GM23248 (cell line): ENCODE results near the gene MS4A10. TPM values are rescaled to one million over a fixed set of nuclear protein-coding genes. Genes with fewer than 3 reads are reported as not detected.

Experiments
- DNase-seq: peaks from one replicate; pipeline ENCODE4 v3.0.0-alpha.2; 2015
- H2AFZ ChIP-seq: fragments of 200-600 bp; sonication (generic); 2 replicates; pipeline ENCODE4 v1.6.1; 2016; ENCODE audit warnings: antibody characterized with exemption
- H3F3A ChIP-seq: fragments of 200-600 bp; sonication (generic); 2 replicates; pipeline ENCODE4 v1.6.1; 2016; ENCODE audit warnings: mild to moderate bottlenecking, antibody characterized with exemption, mixed run types; ENCODE audit not compliant: insufficient read depth
- H3K27ac ChIP-seq: fragments of 200-600 bp; sonication (generic); 2 replicates; pipeline ENCODE4 v1.5.1; 2016; ENCODE audit warnings: mild to moderate bottlenecking
- H3K27me3 ChIP-seq: fragments of 200-600 bp; sonication (generic); replicated peaks from 2 replicates; pipeline ENCODE4 v1.6.1; 2016; ENCODE audit warnings: mild to moderate bottlenecking; ENCODE audit not compliant: insufficient read depth
- H3K36me3 ChIP-seq: fragments of 200-600 bp; sonication (generic); 2 replicates; pipeline ENCODE4 v1.6.1; 2016; ENCODE audit warnings: low read depth, mild to moderate bottlenecking
- H3K4me1 ChIP-seq: fragments of 200-600 bp; sonication (generic); 2 replicates; pipeline ENCODE4 v1.6.1; 2016; ENCODE audit warnings: mild to moderate bottlenecking; ENCODE audit not compliant: insufficient read depth
- H3K4me2 ChIP-seq: fragments of 200-600 bp; sonication (generic); one replicate; pipeline ENCODE4 v1.6.1; 2016; ENCODE audit warnings: mild to moderate bottlenecking; ENCODE audit not compliant: unreplicated experiment
- H3K4me3 ChIP-seq: fragments of 200-600 bp; sonication (generic); 2 replicates; pipeline ENCODE4 v1.5.1; 2016; ENCODE audit warnings: mild to moderate bottlenecking
- H3K79me2 ChIP-seq: fragments of 200-600 bp; sonication (generic); 2 replicates; pipeline ENCODE4 v1.6.1; 2016; ENCODE audit warnings: mild to moderate bottlenecking; ENCODE audit not compliant: insufficient read depth
- H3K9ac ChIP-seq: fragments of 200-600 bp; sonication (generic); 2 replicates; pipeline ENCODE4 v1.6.1; 2016; ENCODE audit warnings: mild to moderate bottlenecking
- H3K9me2 ChIP-seq: fragments of 200-600 bp; sonication (generic); 2 replicates; pipeline ENCODE4 v1.6.1; 2016; ENCODE audit warnings: mixed run types, mild to moderate bottlenecking, moderate library complexity; ENCODE audit not compliant: insufficient read depth
- H3K9me3 ChIP-seq: fragments of 200-600 bp; sonication (generic); one replicate; pipeline ENCODE4 v1.6.1; 2017; ENCODE audit warnings: low read depth
- H4K20me1 ChIP-seq: fragments of 200-600 bp; sonication (generic); 2 replicates; pipeline ENCODE4 v1.6.0; 2016; ENCODE audit not compliant: insufficient read depth
- EZH2 ChIP-seq: fragments of 200-600 bp; sonication (generic); IDR thresholded peaks from 2 replicates; pipeline ENCODE4 v1.6.1; 2018; ENCODE audit warnings: antibody characterized with exemption, mild to moderate bottlenecking; ENCODE audit not compliant: insufficient read depth, poor library complexity, severe bottlenecking
- EZH2phosphoT487 ChIP-seq: fragments of 200-600 bp; sonication (generic); IDR thresholded peaks from 2 replicates; pipeline ENCODE4 v1.6.1; 2018; ENCODE audit warnings: antibody characterized with exemption, moderate library complexity, mild to moderate bottlenecking, low read depth; ENCODE audit not compliant: insufficient read depth
- WGBS, 2 experiments: methylation state at CpG; one replicate each; pipeline ENCODE4 v1.1.6; 2015 to 2017; ENCODE audit warnings: low lambda C conversion rate in 2 of 2, low coverage in 1 of 2; ENCODE audit errors: missing lambda C conversion rate in 2 of 2; 5-methylcytosine and 5-hydroxymethylcytosine counted together
- in situ Hi-C: fragments of 300-500 bp; cut with MboI; formaldehyde crosslinking; loops from 2 replicates; pipeline ENCODE4 v1.15.0; 2020
- polyA plus RNA-seq: library from polyadenylated mRNA; unstranded; fragments of >200 nt; fragmentation: Nextera tagmentation; extraction: Ambion mirVana; gene quantifications from 2 replicates; pipeline ENCODE4 v1.2.1, GENCODE V29; 2016
- total RNA-seq: library from RNA; depleted of rRNA; stranded (reverse); fragments of >200 nt; shearing (Covaris generic); gene quantifications from 2 replicates; pipeline ENCODE4 v1.2.3, GENCODE V29; 2014

Gene MS4A10
- total and polyA plus RNA-seq, 2 experiments from 2014 or later: not detected

GRCh38 chr11:60835534-60835846 lies 50.4 kb downstream of the MS4A10 start:
- TF ChIP-seq EZH2: no peak
- H3K27me3 ChIP-seq: peaks cover 6% of the 10 kb centered on the region; the same call in 1 of the 2 replicates
- H3K36me3 ChIP-seq: no peaks in the 10 kb centered on the region
- H3K9me3 ChIP-seq: no peaks in the 10 kb centered on the region
- H3K4me2 ChIP-seq: peak overlapping the region; percentile 18
- 56 to 63% methylated on average over 3 of the region's 3 CpGs for WGBS, 2 experiments
- no peak overlapping the region for H3K27ac ChIP-seq
- no peaks in the 10 kb centered on the region for H3K79me2 ChIP-seq
- H2AFZ ChIP-seq: peak overlapping the region; percentile 62
- peaks cover 9% of the 10 kb centered on the region for H3F3A ChIP-seq
- no peak overlapping the region for H3K9ac ChIP-seq
- H3K9me2 ChIP-seq: no peaks in the 10 kb centered on the region
- peaks cover 9% of the 10 kb centered on the region; the same call in 1 of the 2 replicates for H3K4me1 ChIP-seq
- in situ Hi-C loops: loop anchor here (10.0 kb wide), 1 partner anchor 59 kb away; no protein-coding TSS in a partner anchor
- no peak overlapping the region for H3K4me3 ChIP-seq
- H4K20me1 ChIP-seq: no peaks in the 10 kb centered on the region
- no peak for DNase-seq

- Histone ChIP-seq H3K4me3 (no peak overlapping the region), H3K9me2 (no peaks in the 10 kb centered on the region), H3K4me1 (peaks cover 18% of the 10 kb centered on the region), H3K4me2 (no peak overlapping the region), H3K27me3 (peaks cover 6% of the 10 kb centered on the region; the same call in 1 of the 2 replicates), H3K27ac (no peak overlapping the region), H3K9me3 (no peaks in the 10 kb centered on the region), H3F3A (peaks cover 8% of the 10 kb centered on the region), H3K36me3 (no peaks in the 10 kb centered on the region), H4K20me1 (no peaks in the 10 kb centered on the region), H3K79me2 (peaks cover under 1% of the 10 kb centered on the region; the same call in 1 of the 2 replicates), H2AFZ (no peak overlapping the region), H3K9ac (no peak overlapping the region)
- in situ Hi-C loops: loop anchor here (10.0 kb wide), 1 partner anchor 58 kb away; no protein-coding TSS in a partner anchor
- WGBS, 2 experiments: 43 to 51% methylated on average over 9 of the region's 9 CpGs
- TF ChIP-seq EZH2phosphoT487 (no peak), EZH2 (no peak)
- no peak for DNase-seq
These were observed 51.9 kb downstream of the MS4A10 start for GRCh38 chr11:60836866-60837515.

- Histone ChIP-seq H3K4me3 (no peak overlapping the region), H3K9me3 (no peaks in the 10 kb centered on the region), H3K4me2 (no peak overlapping the region), H3K9me2 (no peaks in the 10 kb centered on the region), H3K4me1 (peaks cover 21% of the 10 kb centered on the region), H4K20me1 (no peaks in the 10 kb centered on the region), H2AFZ (no peak overlapping the region), H3K27ac (no peak overlapping the region), H3K27me3 (no peaks in the 10 kb centered on the region; the same call in 1 of the 2 replicates), H3K36me3 (no peaks in the 10 kb centered on the region), H3K79me2 (peaks cover 12% of the 10 kb centered on the region), H3F3A (peaks cover 6% of the 10 kb centered on the region; the same call in 1 of the 2 replicates), H3K9ac (no peak overlapping the region)
- in situ Hi-C loops: loop anchor here (10.0 kb wide), 1 partner anchor 57 kb away; no protein-coding TSS in a partner anchor
- 45 to 51% methylated on average over 7 of the region's 7 CpGs for WGBS, 2 experiments
- TF ChIP-seq EZH2phosphoT487: no peak
- TF ChIP-seq EZH2: no peak
- DNase-seq: peak; percentile 52
These were observed 53.0 kb downstream of the MS4A10 start for GRCh38 chr11:60838132-60838531.

- WGBS, 2 experiments: 52 to 53% methylated on average over 14 of the region's 14 CpGs
- H3K9ac ChIP-seq: no peak overlapping the region
- in situ Hi-C loops: no loop called here
These were observed 55.6 kb downstream of the MS4A10 start for GRCh38 chr11:60840470-60841430.

More at GRCh38 chr11:60840470-60841430, 55.6 kb downstream of the MS4A10 start:
- H3K4me2 ChIP-seq: peak overlapping the region; percentile 45
- H3K79me2 ChIP-seq: peaks cover 38% of the 10 kb centered on the region
- no peaks in the 10 kb centered on the region for H3K27me3 ChIP-seq
- no peaks in the 10 kb centered on the region for H3K9me3 ChIP-seq
- peak; percentile 89 for DNase-seq
- no peaks in the 10 kb centered on the region for H3K9me2 ChIP-seq
- no peak overlapping the region for H3K4me3 ChIP-seq
- H4K20me1 ChIP-seq: no peaks in the 10 kb centered on the region
- no peak for TF ChIP-seq EZH2phosphoT487
- TF ChIP-seq EZH2: no peak
- H2AFZ ChIP-seq: 0 out of 2 replicates have a peak overlapping the region, but pooled peaks have one; percentile 88
- H3K36me3 ChIP-seq: no peaks in the 10 kb centered on the region
- 0 out of 2 replicates have a peak overlapping the region, but pooled peaks have one; percentile 16 for H3K27ac ChIP-seq
- H3F3A ChIP-seq: peaks cover 6% of the 10 kb centered on the region; the same call in 1 of the 2 replicates
- peaks cover 35% of the 10 kb centered on the region for H3K4me1 ChIP-seq
